HepG2 (cell line): ENCODE data around the gene RNU6-1. TPM values are rescaled to one million over a fixed set of nuclear protein-coding genes. Genes with fewer than 3 reads are reported as not detected.

ENCODE experiments used
- FOXC1 ChIP-seq: sonication (generic); formaldehyde crosslinking; IDR thresholded peaks from 2 replicates; pipeline ENCODE4 v1.8.0; 2022; ENCODE audit warnings: mild to moderate bottlenecking, missing genetic modification reagents, borderline replicate concordance
- KMT2A ChIP-seq: sonication (generic); formaldehyde crosslinking; IDR thresholded peaks from 2 replicates; pipeline ENCODE4 v1.4.0; 2020; ENCODE audit warnings: missing genetic modification reagents
- MATR3 ChIP-seq: sonication (generic); formaldehyde crosslinking; IDR thresholded peaks from 2 replicates; pipeline ENCODE4 v1.4.0; 2020; ENCODE audit warnings: missing genetic modification reagents
- MEIS2 ChIP-seq: sonication (generic); formaldehyde crosslinking; IDR thresholded peaks from 2 replicates; pipeline ENCODE4 v1.9.0; 2021; ENCODE audit warnings: mild to moderate bottlenecking, missing genetic modification reagents
- POLR2A ChIP-seq, 2 experiments: IDR thresholded peaks; 2 replicates each; pipeline ENCODE4 v1.6.1; 2011; ENCODE audit warnings: low read depth in 2 of 2, low read length in 2 of 2, mild to moderate bottlenecking in 1 of 2, moderate library complexity in 1 of 2; ENCODE audit not compliant: insufficient read depth in 1 of 2
- PPARG ChIP-seq: conservative IDR thresholded peaks from 2 replicates; pipeline ENCODE4 v1.6.1; 2016; ENCODE audit warnings: missing biosample characterization, missing genetic modification reagents
- STAG1 ChIP-seq: sonication (generic); formaldehyde crosslinking; IDR thresholded peaks from 2 replicates; pipeline ENCODE4 v1.4.0; 2020; ENCODE audit warnings: missing genetic modification reagents
- ZMYM4 ChIP-seq: sonication (generic); formaldehyde crosslinking; IDR thresholded peaks from 2 replicates; pipeline ENCODE4 v1.8.1; 2023; ENCODE audit warnings: mild to moderate bottlenecking, missing genetic modification reagents
- ZNF20 ChIP-seq: sonication (generic); formaldehyde crosslinking; IDR thresholded peaks from 2 replicates; pipeline ENCODE4 v1.4.0; 2020; ENCODE audit warnings: mild to moderate bottlenecking, moderate library complexity, missing genetic modification reagents
- ZNF746 ChIP-seq: sonication (generic); formaldehyde crosslinking; IDR thresholded peaks from 2 replicates; pipeline ENCODE4 v1.8.0; 2022; ENCODE audit warnings: mild to moderate bottlenecking, missing genetic modification reagents
- ZNF878 ChIP-seq: sonication (generic); formaldehyde crosslinking; IDR thresholded peaks from 2 replicates; pipeline ENCODE4 v1.8.1; 2023; ENCODE audit warnings: mild to moderate bottlenecking, missing genetic modification reagents, moderate library complexity
- ZNF883 ChIP-seq: sonication (generic); formaldehyde crosslinking; IDR thresholded peaks from 2 replicates; pipeline ENCODE4 v1.5.1; 2020; ENCODE audit warnings: mild to moderate bottlenecking, missing genetic modification reagents; ENCODE audit errors: not compliant biosample characterization
- polyA plus RNA-seq, 8 experiments: library from polyadenylated mRNA; depleted of rRNA in 3 of 8; stranded (reverse) in 7 of 8; unstranded in 1 of 8; fragments of >200 nt; fragmentation: Illumina TruSeq in 4 of 8; extraction: Trizol in 4 of 8; gene quantifications; 2 replicates each; pipeline versions ENCODE4 v1.2.1 to v1.2.3, GENCODE V29; 2011 to 2016; ENCODE audit warnings: low read depth in 4 of 8, missing spikeins in 1 of 8, mixed read lengths in 1 of 8; ENCODE audit not compliant: insufficient read depth in 1 of 8
- total RNA-seq, 5 experiments: library from RNA; depleted of rRNA; stranded (reverse); fragments of >200 nt; fragmentation: Illumina TruSeq; extraction: Trizol; gene quantifications; 2 replicates each; pipeline ENCODE4 v1.2.3, GENCODE V29; 2016; ENCODE audit warnings: low read depth in 1 of 5
- TF ChIP-seq, protein P1 (sequence below): sonication (generic); formaldehyde crosslinking; IDR thresholded peaks from 2 replicates; pipeline ENCODE4 v1.4.0; 2020; ENCODE audit warnings: mild to moderate bottlenecking, missing genetic modification reagents
- TF ChIP-seq, protein P2 (sequence below): IDR thresholded peaks from 2 replicates; pipeline ENCODE4 v1.6.1; 2016; ENCODE audit warnings: low read depth
- TF ChIP-seq, protein P3 (sequence below): sonication (generic); formaldehyde crosslinking; IDR thresholded peaks from 2 replicates; pipeline ENCODE4 v1.9.0; 2021; ENCODE audit warnings: missing genetic modification reagents, mild to moderate bottlenecking, borderline replicate concordance
- TF ChIP-seq, protein P4 (sequence below): sonication (generic); formaldehyde crosslinking; IDR thresholded peaks from 2 replicates; pipeline ENCODE4 v1.4.0; 2020; ENCODE audit warnings: missing genetic modification reagents

The RNU6-1 gene
- total and polyA plus RNA-seq, 2 of the 13 experiments (the other 11 are each of a cell fraction or from before 2014, with no cell fraction given): under 0.01 TPM; not detected in 1

DNA sequence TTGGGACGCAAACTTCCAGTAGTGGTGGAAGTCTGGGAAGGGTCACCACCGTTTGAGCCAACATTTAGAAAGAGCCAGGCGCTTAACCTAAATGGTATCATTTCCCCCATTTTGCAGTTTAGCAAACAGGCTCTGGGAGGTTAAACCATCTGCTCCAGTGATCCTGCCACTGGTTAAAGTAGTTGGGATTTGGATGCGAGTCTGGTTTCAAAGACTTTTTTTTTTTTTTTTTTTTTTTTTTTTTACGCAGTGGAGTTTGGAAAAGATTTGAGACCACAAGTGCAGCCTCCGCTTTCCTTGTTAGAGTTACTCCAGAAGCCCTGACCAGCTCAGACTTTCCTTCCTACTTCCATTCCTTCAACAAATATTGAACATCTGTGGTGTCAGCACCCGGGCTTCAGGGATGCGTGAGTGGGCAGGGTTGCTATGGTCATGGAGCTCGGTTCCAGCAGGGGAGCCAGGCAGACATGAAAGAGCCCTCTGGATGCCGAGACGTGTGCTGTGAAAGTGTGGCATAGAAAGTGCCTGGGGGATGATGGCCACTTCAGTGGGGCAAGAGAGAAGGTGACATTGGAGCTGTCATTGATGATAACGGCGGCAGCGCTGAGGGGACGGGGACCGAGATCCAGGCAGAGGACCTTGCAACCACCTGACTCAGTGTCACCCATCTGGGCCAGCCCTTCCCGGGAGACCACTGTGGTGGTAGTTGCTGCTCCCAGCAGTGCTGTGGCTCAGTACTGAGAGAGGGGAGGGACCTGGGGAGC lies 1.1 kb upstream of the RNU6-1 start (continued):
- TF ChIP-seq FOXC1 (CRISPR knock-in tag) (0 out of 2 replicates have a peak, but pooled peaks have one; percentile 32), PPARG (no peak), POLR2A (IDR thresholded peaks at IDR 0.05; ENCODE audit: insufficient read depth in 1 of 2, low read depth in 2 of 2, low read length in 2 of 2) (peak in 1 of 2 experiments; percentile 27; a peak in 1 of 4 replicates), MATR3 (CRISPR knock-in tag) (no peak), KMT2A (CRISPR knock-in tag) (no peak), ZNF878 (CRISPR knock-in tag) (no peak), ZNF20 (CRISPR knock-in tag) (no peak), ZNF883 (CRISPR knock-in tag) (peak; percentile 25), ZNF746 (CRISPR knock-in tag) (0 out of 2 replicates have a peak, but pooled peaks have one; percentile 40), MEIS2 (no peak), STAG1 (CRISPR knock-in tag) (peak; percentile 28), ZMYM4 (CRISPR knock-in tag) (0 out of 2 replicates have a peak, but pooled peaks have one; percentile 28)
- TF ChIP-seq, protein P1, sequence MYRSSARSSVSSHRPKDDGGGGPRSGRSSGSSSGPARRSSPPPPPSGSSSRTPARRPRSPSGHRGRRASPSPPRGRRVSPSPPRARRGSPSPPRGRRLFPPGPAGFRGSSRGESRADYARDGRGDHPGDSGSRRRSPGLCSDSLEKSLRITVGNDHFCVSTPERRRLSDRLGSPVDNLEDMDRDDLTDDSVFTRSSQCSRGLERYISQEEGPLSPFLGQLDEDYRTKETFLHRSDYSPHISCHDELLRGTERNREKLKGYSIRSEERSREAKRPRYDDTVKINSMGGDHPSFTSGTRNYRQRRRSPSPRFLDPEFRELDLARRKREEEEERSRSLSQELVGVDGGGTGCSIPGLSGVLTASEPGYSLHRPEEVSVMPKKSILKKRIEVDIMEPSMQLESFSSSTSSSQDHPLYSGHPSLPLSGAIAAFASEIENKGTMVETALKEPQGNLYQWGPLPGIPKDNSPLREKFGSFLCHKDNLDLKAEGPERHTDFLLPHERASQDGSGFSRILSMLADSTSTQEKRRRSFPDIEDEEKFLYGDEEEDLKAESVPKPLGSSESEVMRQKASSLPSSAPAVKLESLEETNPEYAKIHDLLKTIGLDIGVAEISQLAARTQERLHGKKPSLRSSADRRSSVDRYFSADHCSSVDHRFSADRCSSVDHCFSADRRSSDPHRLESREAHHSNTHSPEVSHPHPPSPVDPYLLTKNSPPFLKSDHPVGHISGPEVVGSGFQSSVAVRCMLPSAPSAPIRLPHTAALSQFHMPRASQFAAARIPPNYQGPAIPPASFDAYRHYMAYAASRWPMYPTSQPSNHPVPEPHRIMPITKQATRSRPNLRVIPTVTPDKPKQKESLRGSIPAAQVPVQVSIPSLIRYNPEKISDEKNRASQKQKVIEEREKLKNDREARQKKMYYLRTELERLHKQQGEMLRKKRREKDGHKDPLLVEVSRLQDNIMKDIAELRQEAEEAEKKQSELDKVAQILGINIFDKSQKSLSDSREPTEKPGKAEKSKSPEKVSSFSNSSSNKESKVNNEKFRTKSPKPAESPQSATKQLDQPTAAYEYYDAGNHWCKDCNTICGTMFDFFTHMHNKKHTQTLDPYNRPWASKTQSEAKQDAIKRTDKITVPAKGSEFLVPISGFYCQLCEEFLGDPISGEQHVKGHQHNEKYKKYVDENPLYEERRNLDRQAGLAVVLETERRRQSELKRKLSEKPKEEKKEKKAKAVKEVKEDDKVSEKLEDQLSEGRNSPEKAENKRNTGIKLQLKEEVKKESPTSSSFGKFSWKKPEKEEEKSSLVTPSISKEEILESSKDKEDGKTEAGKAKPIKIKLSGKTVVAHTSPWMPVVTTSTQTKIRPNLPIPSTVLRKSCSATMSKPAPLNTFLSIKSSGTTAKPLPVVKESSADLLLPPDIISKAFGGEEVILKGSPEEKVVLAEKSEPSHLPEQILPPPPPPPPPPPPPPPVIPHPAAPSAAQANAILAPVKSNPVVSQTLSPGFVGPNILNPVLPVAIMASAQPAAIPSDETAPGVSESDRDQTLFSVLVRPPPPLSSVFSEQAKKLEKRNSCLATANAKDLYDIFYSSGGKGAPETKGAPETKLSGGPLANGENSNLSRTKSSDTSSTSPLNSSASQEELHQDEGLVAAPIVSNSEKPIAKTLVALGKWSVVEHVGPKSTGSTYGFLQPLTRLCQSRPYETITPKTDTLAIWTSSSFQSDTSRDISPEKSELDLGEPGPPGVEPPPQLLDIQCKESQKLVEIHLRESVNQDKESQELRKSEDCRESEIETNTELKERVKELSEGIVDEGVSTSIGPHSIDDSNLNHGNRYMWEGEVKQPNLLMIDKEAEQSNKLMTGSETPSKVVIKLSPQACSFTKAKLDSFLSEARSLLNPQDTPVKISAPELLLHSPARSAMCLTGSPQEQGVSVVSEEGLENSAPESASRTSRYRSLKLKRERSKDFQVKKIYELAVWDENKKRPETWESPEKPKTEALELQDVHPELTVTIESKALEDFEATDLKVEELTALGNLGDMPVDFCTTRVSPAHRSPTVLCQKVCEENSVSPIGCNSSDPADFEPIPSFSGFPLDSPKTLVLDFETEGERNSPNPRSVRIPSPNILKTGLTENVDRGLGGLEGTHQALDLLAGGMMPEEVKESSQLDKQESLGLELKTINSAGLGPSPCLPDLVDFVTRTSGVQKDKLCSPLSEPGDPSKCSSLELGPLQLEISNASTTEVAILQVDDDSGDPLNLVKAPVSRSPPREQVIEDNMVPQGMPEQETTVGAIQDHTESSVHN (CRISPR knock-in tag): 0 out of 2 replicates have a peak, but pooled peaks have one; percentile 53
- TF ChIP-seq, protein P2, sequence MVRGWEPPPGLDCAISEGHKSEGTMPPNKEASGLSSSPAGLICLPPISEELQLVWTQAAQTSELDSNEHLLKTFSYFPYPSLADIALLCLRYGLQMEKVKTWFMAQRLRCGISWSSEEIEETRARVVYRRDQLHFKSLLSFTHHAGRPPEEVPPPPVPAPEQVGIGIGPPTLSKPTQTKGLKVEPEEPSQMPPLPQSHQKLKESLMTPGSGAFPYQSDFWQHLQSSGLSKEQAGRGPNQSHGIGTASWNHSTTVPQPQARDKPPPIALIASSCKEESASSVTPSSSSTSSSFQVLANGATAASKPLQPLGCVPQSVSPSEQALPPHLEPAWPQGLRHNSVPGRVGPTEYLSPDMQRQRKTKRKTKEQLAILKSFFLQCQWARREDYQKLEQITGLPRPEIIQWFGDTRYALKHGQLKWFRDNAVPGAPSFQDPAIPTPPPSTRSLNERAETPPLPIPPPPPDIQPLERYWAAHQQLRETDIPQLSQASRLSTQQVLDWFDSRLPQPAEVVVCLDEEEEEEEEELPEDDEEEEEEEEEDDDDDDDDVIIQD: no peak
- TF ChIP-seq, protein P3, sequence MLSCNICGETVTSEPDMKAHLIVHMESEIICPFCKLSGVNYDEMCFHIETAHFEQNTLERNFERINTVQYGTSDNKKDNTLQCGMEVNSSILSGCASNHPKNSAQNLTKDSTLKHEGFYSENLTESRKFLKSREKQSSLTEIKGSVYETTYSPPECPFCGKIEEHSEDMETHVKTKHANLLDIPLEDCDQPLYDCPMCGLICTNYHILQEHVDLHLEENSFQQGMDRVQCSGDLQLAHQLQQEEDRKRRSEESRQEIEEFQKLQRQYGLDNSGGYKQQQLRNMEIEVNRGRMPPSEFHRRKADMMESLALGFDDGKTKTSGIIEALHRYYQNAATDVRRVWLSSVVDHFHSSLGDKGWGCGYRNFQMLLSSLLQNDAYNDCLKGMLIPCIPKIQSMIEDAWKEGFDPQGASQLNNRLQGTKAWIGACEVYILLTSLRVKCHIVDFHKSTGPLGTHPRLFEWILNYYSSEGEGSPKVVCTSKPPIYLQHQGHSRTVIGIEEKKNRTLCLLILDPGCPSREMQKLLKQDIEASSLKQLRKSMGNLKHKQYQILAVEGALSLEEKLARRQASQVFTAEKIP (CRISPR knock-in tag): no peak
- TF ChIP-seq, protein P4, sequence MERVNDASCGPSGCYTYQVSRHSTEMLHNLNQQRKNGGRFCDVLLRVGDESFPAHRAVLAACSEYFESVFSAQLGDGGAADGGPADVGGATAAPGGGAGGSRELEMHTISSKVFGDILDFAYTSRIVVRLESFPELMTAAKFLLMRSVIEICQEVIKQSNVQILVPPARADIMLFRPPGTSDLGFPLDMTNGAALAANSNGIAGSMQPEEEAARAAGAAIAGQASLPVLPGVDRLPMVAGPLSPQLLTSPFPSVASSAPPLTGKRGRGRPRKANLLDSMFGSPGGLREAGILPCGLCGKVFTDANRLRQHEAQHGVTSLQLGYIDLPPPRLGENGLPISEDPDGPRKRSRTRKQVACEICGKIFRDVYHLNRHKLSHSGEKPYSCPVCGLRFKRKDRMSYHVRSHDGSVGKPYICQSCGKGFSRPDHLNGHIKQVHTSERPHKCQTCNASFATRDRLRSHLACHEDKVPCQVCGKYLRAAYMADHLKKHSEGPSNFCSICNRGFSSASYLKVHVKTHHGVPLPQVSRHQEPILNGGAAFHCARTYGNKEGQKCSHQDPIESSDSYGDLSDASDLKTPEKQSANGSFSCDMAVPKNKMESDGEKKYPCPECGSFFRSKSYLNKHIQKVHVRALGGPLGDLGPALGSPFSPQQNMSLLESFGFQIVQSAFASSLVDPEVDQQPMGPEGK: 0 out of 2 replicates have a peak, but pooled peaks have one; percentile 6
